Muscle layer of duodenum (tissue), 2 donors: ENCODE data around the gene ATF6.

Source experiments
- H3K27ac ChIP-seq: one replicate; pipeline ENCODE4 v1.7.0; 2013; ENCODE audit warnings: mild to moderate bottlenecking, low read length
- H3K27me3 ChIP-seq: one replicate; pipeline ENCODE4 v1.7.0; 2013; ENCODE audit warnings: low read depth, mild to moderate bottlenecking, control low read depth, low read length
- H3K36me3 ChIP-seq, 2 donors: one replicate each; pipeline ENCODE4 v1.7.0; 2013; ENCODE audit warnings: low read length in 2 of 2, control low read depth in 1 of 2, mild to moderate bottlenecking in 1 of 2; ENCODE audit not compliant: insufficient read depth in 2 of 2, control insufficient read depth in 1 of 2
- H3K4me1 ChIP-seq, 2 donors: one replicate each; pipeline ENCODE4 v1.7.0; 2013; ENCODE audit warnings: low read length in 2 of 2, mild to moderate bottlenecking in 2 of 2, control low read depth in 1 of 2, moderate library complexity in 1 of 2; ENCODE audit not compliant: insufficient read depth in 2 of 2, control insufficient read depth in 1 of 2
- H3K4me3 ChIP-seq, 2 donors: one replicate each; pipeline ENCODE4 v1.7.0; 2013; ENCODE audit warnings: low read length in 2 of 2, low read depth in 1 of 2, mild to moderate bottlenecking in 1 of 2
- H3K9me3 ChIP-seq, 2 donors: one replicate each; pipeline ENCODE4 v1.7.0; 2013; ENCODE audit warnings: low read length in 2 of 2, control low read depth in 1 of 2, mild to moderate bottlenecking in 1 of 2; ENCODE audit not compliant: control insufficient read depth in 1 of 2
- donor health status: healthy.

The ATF6 gene

GRCh38 chr1:161956097-161956496 lies 190.0 kb downstream of the ATF6 start:
- Histone ChIP-seq H3K4me3 (no peak overlapping the region), H3K4me1 (peaks cover 8 to 11% of the 10 kb centered on the region in 2 donors), H3K27ac (no peak overlapping the region), H3K36me3 (peaks cover 8% of the 10 kb centered on the region in 2 donors), H3K9me3 (no peaks in the 10 kb centered on the region), H3K27me3 (no peaks in the 10 kb centered on the region)

GRCh38 chr1:161956930-161957329 lies 190.8 kb downstream of the ATF6 start:
- peaks cover 14 to 15% of the 10 kb centered on the region in 2 donors for H3K4me1 ChIP-seq
- H3K9me3 ChIP-seq = no peaks in the 10 kb centered on the region
- H3K4me3 ChIP-seq = no peak overlapping the region
- no peaks in the 10 kb centered on the region for H3K27me3 ChIP-seq
- H3K27ac ChIP-seq = no peak overlapping the region
- peaks cover 8% of the 10 kb centered on the region in 2 donors for H3K36me3 ChIP-seq

- H3K27me3 ChIP-seq = no peaks in the 10 kb centered on the region
- no peaks in the 10 kb centered on the region for H3K9me3 ChIP-seq
- peaks cover 8% of the 10 kb centered on the region in 2 donors for H3K36me3 ChIP-seq
- peaks cover 14 to 15% of the 10 kb centered on the region in 2 donors for H3K4me1 ChIP-seq
- H3K4me3 ChIP-seq = no peak overlapping the region
- H3K27ac ChIP-seq = no peak overlapping the region
Measured at GRCh38 chr1:161958425-161958824, 192.3 kb downstream of the ATF6 start.

- H3K27me3 ChIP-seq = no peaks in the 10 kb centered on the region
- H3K4me3 ChIP-seq = peak overlapping the region; percentile 6 to 31
- H3K4me1 ChIP-seq = peaks cover 5 to 6% of the 10 kb centered on the region in 2 donors
- H3K9me3 ChIP-seq = no peaks in the 10 kb centered on the region
- peaks cover 8% of the 10 kb centered on the region in 2 donors for H3K36me3 ChIP-seq
- peak overlapping the region; percentile 71 for H3K27ac ChIP-seq
Measured at GRCh38 chr1:161962091-161962887, 196.2 kb downstream of the ATF6 start.

- Histone ChIP-seq H3K4me3 (no peak overlapping the region), H3K27ac (no peak overlapping the region), H3K36me3 (no peaks in the 10 kb centered on the region), H3K27me3 (no peaks in the 10 kb centered on the region), H3K9me3 (no peaks in the 10 kb centered on the region), H3K4me1 (peaks cover 5 to 6% of the 10 kb centered on the region in 2 donors)
Measured at GRCh38 chr1:161966067-161966466, 199.9 kb downstream of the ATF6 start.

GRCh38 chr1:161970036-161970435 lies 203.9 kb downstream of the ATF6 start:
- no peaks in the 10 kb centered on the region for H3K36me3 ChIP-seq
- H3K9me3 ChIP-seq = no peaks in the 10 kb centered on the region
- no peak overlapping the region for H3K4me3 ChIP-seq
- H3K27me3 ChIP-seq = no peaks in the 10 kb centered on the region
- H3K4me1 ChIP-seq = peaks cover 0 to 14% of the 10 kb centered on the region in 2 donors
- H3K27ac ChIP-seq = no peak overlapping the region

GRCh38 chr1:161970633-161971032 lies 204.5 kb downstream of the ATF6 start:
- Histone ChIP-seq H3K9me3 (no peaks in the 10 kb centered on the region), H3K27me3 (no peaks in the 10 kb centered on the region), H3K4me3 (no peak overlapping the region), H3K36me3 (no peaks in the 10 kb centered on the region), H3K27ac (no peak overlapping the region), H3K4me1 (peaks cover 0 to 14% of the 10 kb centered on the region in 2 donors)

GRCh38 chr1:161972828-161973227 lies 206.7 kb downstream of the ATF6 start:
- no peaks in the 10 kb centered on the region for H3K36me3 ChIP-seq
- H3K9me3 ChIP-seq = no peaks in the 10 kb centered on the region
- H3K4me3 ChIP-seq = no peak overlapping the region
- H3K27me3 ChIP-seq = no peaks in the 10 kb centered on the region
- peaks cover 0 to 14% of the 10 kb centered on the region in 2 donors for H3K4me1 ChIP-seq
- no peak overlapping the region for H3K27ac ChIP-seq

- no peak overlapping the region for H3K4me3 ChIP-seq
- H3K4me1 ChIP-seq = peaks cover 0 to 14% of the 10 kb centered on the region in 2 donors
- H3K27ac ChIP-seq = no peak overlapping the region
- H3K36me3 ChIP-seq = no peaks in the 10 kb centered on the region
- H3K27me3 ChIP-seq = no peaks in the 10 kb centered on the region
- H3K9me3 ChIP-seq = no peaks in the 10 kb centered on the region
Measured at GRCh38 chr1:161973924-161974845, 208.1 kb downstream of the ATF6 start.

GRCh38 chr1:161978011-161978790 lies 212.1 kb downstream of the ATF6 start:
- no peaks in the 10 kb centered on the region for H3K27me3 ChIP-seq
- H3K27ac ChIP-seq = no peak overlapping the region
- no peak overlapping the region for H3K4me3 ChIP-seq
- no peaks in the 10 kb centered on the region for H3K9me3 ChIP-seq
- H3K4me1 ChIP-seq = peaks cover 0 to 12% of the 10 kb centered on the region in 2 donors
- H3K36me3 ChIP-seq = no peaks in the 10 kb centered on the region

GRCh38 chr1:161981126-161981525 lies 215.0 kb downstream of the ATF6 start:
- Histone ChIP-seq H3K36me3 (peaks cover 3 to 10% of the 10 kb centered on the region in 2 donors), H3K9me3 (no peaks in the 10 kb centered on the region), H3K27me3 (no peaks in the 10 kb centered on the region), H3K27ac (no peak overlapping the region), H3K4me1 (peaks cover 0 to 6% of the 10 kb centered on the region in 2 donors), H3K4me3 (no peak overlapping the region)
